ENCODE data around the gene CKAP2L. TPM values are rescaled to one million over a fixed set of nuclear protein-coding genes. Genes with fewer than 3 reads are reported as not detected.

Gene CKAP2L
- total RNA-seq, 1 donor from 2014 or later, result 2.2 TPM

DNA sequence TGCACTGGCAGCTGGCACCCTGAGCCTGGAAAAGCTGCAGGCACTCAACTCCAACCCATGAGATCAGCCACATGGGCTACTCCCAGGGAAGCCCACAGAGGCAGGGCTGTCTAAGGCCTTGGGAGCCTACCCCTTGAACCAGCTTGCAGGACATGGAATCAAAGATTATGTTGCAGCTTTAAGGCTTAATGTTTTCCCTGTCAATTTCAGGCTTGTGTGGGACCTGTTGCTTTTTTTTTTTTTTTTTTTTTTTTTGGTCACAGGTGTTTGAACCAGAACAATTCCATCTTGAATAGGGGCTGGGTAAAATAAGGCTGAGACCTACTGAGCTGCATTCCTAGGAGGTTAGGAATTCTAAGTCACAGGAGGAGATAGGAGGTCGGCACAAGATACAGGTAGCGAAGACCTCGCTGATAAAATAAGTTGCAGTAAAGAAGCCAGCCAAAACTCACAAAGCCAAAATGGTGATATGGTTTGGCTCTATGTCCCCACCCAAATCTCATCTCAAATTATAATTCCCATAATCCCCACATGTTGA is 27.4 kb upstream of the CKAP2L start:
- DNase-seq, result no peak

- no peak for DNase-seq
These were observed 26.6 kb upstream of the CKAP2L start for GRCh38 chr2:112791019-112791418.

- DNase-seq, result no peak
These were observed 25.9 kb upstream of the CKAP2L start for GRCh38 chr2:112790305-112790704.

DNA sequence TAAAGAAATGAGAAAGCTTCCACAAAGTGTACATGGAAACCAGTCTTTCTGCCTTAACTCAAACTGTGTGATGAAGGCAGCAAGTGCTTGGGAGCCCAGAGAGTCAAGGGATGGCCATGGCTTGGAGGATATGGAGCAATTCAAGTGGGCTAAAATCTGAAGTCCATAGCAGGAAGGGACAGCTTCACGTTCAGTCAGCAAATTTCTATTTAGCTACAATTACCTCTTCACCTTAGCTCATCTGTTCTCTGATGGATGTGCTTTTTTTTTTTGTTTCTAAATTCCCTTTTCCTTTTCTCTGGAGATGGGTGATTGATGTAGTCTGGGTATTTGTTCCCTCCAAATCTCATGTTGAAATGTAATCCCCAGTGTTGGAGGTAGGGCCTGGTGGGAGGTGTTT is 24.8 kb upstream of the CKAP2L start:
- no peak for DNase-seq

GRCh38 chr2:112788653-112789052 is 24.2 kb upstream of the CKAP2L start:
- no peak for DNase-seq

DNA sequence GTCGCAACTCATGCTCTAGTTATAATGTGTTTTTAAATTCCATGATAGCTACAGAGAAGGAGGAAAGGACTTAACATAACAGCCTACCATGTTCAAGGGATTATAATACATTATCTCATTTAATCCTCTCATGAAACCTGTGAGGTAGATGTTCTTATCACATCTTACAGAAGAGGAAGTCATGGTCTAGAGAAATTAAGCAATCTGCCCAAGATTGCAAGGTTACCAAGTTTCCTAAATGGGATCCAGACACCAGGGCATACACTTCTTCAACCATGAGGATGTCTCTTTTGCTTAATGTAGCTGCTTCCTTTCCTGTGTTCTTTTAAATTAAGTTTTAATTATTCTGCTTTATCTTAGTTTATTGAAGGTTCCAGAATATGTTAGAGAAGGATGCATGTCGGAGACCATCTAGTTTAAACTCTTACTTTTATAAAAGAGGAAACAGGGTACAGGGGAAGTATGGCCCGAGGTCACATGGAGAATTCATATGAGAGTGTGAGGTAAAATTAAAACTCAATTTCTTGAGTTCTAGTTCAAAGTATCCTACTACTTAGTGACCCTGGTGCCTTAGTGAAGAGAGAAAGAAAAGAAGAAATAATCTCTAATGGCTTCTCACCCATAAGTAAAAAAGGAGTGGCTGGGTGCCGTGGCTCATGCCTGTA is 23.5 kb upstream of the CKAP2L start:
- no peak for DNase-seq

GRCh38 chr2:112787294-112787693 is 22.9 kb upstream of the CKAP2L start:
- DNase-seq, result no peak

GRCh38 chr2:112784199-112785189 is 20.1 kb upstream of the CKAP2L start, which contains the start of gene IL1A:
Gene IL1A, minus strand, starts transcription at chr2:112784493. Its CDS starts 723 bp downstream, at chr2:112783770.
- DNase-seq, result no peak

- DNase-seq, result no peak
These were observed 18.8 kb upstream of the CKAP2L start for GRCh38 chr2:112783187-112783714.

- DNase-seq, result no peak
These were observed 17.9 kb upstream of the CKAP2L start for GRCh38 chr2:112782234-112782799.

DNA sequence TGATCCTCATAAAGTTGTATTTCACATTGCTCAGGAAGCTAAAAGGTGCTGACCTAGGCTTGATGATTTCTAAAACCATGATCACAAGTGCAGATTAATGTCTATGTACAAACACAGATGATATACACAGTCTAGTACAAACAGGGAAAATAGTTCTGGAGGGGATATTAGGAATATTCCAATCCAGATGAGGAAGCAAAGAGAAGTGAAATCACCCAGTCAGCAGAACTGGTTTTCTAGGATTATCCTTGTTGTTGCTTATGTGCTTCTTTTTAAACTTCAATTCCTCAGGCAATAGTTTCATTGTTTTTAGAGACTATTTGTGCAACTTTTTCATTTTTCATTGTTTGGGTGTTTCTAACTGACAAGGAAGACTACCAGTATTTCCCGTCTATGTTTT is 15.2 kb upstream of the CKAP2L start:
- DNase-seq, result no peak

GRCh38 chr2:112777036-112777435 is 12.6 kb upstream of the CKAP2L start:
- no peak for DNase-seq

DNA sequence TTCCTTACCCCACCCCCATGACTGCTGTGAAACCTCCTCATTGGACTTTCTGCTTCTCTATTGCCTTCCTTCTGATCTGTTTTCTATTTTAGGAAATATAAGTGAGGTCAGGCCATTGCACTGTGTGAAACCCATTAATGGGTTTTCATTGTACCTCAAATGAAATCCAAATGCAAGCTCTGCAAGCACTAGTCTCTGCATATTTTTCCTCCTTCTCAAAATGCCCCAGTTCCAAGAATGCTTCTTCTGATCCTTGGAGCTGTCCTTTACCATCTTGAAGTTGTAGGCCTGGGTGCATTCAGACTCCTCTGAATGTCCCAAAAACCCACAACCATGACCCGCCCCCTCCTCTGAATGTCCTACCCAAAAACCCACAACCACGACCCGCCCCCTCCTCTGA is 11.7 kb upstream of the CKAP2L start:
- no peak for DNase-seq

- DNase-seq, result no peak
These were observed 10.3 kb upstream of the CKAP2L start for GRCh38 chr2:112774536-112775285.

- no peak for DNase-seq
These were observed 9.1 kb upstream of the CKAP2L start for GRCh38 chr2:112773556-112773955.

DNA sequence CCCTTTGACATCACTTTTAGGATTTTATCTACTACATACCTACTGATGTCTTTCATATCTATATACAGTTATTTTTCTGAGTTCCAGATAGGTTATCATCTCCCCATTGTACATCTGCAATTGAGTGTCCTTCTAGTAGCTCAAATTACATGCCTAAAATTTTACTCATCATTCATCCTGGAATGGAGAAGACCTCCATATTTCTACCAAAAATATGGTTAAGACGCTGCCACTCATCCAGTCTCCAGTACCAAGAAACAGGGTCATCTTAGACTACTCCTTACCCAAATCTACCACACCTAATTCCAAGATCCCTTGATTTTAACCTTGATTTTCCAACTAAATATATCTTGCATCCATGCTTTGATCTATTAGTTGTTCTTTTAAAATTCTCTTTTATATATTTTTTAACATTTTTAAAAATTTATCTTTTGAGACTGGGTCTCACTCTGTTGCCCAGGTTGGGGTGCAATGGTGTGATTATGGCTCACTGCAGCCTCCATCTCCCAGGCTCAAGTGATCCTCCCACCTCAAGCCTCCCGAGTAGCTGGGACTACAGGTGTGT is 8.6 kb upstream of the CKAP2L start:
- no peak for DNase-seq

GRCh38 chr2:112772322-112772721 is 7.9 kb upstream of the CKAP2L start:
- no peak for DNase-seq

GRCh38 chr2:112768432-112768831 is 4.0 kb upstream of the CKAP2L start:
- no peak for DNase-seq

DNA sequence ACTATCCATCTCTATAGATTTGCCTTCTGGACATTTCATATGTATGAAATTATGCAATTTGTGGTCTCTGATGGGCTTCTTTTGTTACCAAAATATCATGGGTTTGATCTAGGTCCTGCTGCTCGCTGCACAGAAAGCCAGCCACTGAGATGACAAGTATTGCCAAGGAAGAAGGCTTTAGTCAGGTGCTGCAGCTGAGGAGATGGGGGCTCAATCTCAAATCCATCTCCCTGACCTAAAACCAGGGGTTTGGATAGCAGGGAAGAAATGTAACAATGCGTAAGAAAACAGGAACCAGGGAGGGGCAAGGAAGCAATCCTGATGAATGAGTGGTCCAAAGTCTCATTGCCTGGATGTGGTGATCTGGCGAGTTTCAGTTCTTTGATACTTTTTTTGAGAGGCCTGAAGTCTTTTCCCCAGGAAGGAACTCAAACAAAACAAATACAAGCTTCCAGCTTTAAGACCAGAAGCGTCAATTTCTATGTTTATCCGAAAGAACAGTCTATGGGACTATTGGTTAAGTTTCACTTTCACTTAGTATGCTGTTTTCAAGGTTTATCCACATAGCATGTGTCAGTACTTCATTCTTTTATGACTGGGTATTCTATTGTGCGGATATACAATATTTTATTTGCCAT is 3.4 kb upstream of the CKAP2L start:
- DNase-seq, result no peak

DNA sequence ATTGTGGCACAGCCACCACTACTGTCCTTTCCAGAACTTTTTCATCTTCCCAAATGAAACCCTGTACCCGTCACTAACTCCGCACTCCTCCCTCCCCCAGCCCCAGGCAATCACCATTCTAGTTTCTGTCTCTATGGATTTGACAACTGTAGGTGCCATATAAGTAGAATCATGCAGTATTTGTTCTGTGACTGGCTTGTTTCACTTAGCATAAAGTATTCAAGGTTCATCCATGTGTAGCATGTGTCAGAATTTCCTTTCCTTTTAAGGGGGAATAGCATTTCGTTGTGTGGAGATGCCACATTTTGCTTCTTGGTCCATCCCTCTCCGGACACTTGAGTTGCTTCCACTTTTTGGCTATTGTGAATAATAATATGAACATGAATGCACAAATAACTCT is 842 bp upstream of the CKAP2L start:
- DNase-seq, result no peak

DNA sequence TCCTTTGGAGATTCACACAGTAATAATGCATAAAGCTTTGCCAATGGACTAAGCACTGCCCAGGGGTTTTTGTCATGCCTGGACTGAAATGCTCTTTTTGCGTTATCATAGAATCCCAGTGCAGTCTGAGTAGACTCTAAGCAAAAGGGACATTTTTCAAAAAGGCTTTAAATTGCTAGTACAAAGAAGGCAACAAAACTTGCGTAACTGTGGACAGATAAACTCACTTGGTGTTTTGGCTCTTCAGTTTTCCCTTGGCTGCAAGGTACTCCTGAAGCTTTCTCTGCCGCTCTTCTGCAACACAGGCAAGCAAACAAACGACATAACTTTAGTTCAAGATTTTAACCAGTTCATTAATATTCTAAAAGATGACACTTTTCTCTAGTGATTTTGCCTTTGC is 2.1 kb downstream of the CKAP2L start:
- no peak for DNase-seq

All from occipital lobe (tissue), 2 donors.